Measurements from ENCODE around the gene RAP1GAP2. TPM values are rescaled to one million over a fixed set of nuclear protein-coding genes. Genes with fewer than 3 reads are reported as not detected.

Gene RAP1GAP2
- polyA plus RNA-seq, 3 donors, result 1.5 to 48.4 (median 6.1) TPM

DNA sequence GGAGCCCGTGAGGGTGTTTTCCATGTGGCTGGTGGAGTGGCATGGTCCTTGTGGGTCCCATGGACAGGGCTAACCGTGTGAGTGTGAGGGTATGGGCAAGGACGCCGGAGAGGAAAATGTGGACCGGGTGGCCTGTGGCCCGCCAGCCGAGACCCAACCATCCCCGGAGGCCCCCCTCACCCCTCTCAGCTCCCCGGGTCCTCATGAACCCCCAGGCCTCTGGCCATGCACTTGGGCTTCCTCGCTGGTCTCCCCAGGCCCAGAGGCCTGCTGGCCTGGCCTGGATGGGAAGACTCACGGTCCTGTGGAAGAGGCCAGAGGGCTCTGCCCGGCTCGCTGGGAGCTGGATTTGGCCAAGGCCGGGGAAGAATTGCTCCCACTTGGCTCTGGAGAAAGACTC lies 13.1 kb downstream of the RAP1GAP2 start:
- no peak overlapping the region for H3K4me2 ChIP-seq (replicated peaks; ENCODE audit: extremely low read depth, low read length, poor library complexity, severe bottlenecking)
- H3K4me1 Mint-ChIP-seq, result peaks cover 42% of the 10 kb centered on the region
- DNase-seq, result no peak
- peaks cover 47 to 67% of the 10 kb centered on the region in 2 donors for H3K36me3 Mint-ChIP-seq
- H3K4me3 ChIP-seq (replicated peaks in 1 of 3; ENCODE audit: low read depth in 2 of 3, low read length in 3 of 3), result no peak overlapping the region
- H3K27ac ChIP-seq (ENCODE audit: low read depth in 1 of 2, low read length in 2 of 2), result no peak overlapping the region
- no peak overlapping the region for H3K4me3 Mint-ChIP-seq
- intact Hi-C loops (cut with micrococcal nuclease), result no loop called here
- peak overlapping the region in 2 of 7 donors; percentile 24 to 40 for H3K27ac Mint-ChIP-seq
- no peaks in the 10 kb centered on the region for H3K9me3 ChIP-seq (replicated peaks in 1 of 2; ENCODE audit: control insufficient read depth in 1 of 2, insufficient read depth in 1 of 2, low read length in 2 of 2)
- H3K27me3 ChIP-seq (ENCODE audit: control insufficient read depth in 2 of 2, insufficient read depth in 2 of 2, low read length in 2 of 2), result no peaks in the 10 kb centered on the region
- TF ChIP-seq, protein P1, sequence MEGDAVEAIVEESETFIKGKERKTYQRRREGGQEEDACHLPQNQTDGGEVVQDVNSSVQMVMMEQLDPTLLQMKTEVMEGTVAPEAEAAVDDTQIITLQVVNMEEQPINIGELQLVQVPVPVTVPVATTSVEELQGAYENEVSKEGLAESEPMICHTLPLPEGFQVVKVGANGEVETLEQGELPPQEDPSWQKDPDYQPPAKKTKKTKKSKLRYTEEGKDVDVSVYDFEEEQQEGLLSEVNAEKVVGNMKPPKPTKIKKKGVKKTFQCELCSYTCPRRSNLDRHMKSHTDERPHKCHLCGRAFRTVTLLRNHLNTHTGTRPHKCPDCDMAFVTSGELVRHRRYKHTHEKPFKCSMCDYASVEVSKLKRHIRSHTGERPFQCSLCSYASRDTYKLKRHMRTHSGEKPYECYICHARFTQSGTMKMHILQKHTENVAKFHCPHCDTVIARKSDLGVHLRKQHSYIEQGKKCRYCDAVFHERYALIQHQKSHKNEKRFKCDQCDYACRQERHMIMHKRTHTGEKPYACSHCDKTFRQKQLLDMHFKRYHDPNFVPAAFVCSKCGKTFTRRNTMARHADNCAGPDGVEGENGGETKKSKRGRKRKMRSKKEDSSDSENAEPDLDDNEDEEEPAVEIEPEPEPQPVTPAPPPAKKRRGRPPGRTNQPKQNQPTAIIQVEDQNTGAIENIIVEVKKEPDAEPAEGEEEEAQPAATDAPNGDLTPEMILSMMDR (IDR thresholded peaks at IDR 0.05), result no peak
- no peak overlapping the region for H2AFZ ChIP-seq (ENCODE audit: insufficient read depth, low read depth, low read length, poor library complexity, severe bottlenecking)
- H3K27me3 Mint-ChIP-seq (ENCODE audit: low read depth in 3 of 3), result peaks cover 0 to 2% (median 1%) of the 10 kb centered on the region in 3 donors
- peaks cover 97% of the 10 kb centered on the region for H4K20me1 ChIP-seq (ENCODE audit: insufficient read depth, low read length)
- H3K36me3 ChIP-seq (replicated peaks in 1 of 2; ENCODE audit: control insufficient read depth in 1 of 2, insufficient read depth in 2 of 2, low read length in 2 of 2), result peaks cover 45 to 55% of the 10 kb centered on the region in 2 donors
- peaks cover 23 to 31% of the 10 kb centered on the region in 2 donors for H3K4me1 ChIP-seq (ENCODE audit: control insufficient read depth in 1 of 2, insufficient read depth in 2 of 2, low read length in 2 of 2)
- 94% methylated on average over 10 of the region's 14 CpGs for WGBS (ENCODE audit: insufficient coverage)
- H3K9me3 Mint-ChIP-seq, result no peaks in the 10 kb centered on the region
- H3K9ac ChIP-seq (ENCODE audit: insufficient read depth, low read length, poor library complexity, severe bottlenecking), result no peak overlapping the region
- peaks cover 86% of the 10 kb centered on the region for H3K79me2 ChIP-seq (ENCODE audit: insufficient read depth, low read length)

DNA sequence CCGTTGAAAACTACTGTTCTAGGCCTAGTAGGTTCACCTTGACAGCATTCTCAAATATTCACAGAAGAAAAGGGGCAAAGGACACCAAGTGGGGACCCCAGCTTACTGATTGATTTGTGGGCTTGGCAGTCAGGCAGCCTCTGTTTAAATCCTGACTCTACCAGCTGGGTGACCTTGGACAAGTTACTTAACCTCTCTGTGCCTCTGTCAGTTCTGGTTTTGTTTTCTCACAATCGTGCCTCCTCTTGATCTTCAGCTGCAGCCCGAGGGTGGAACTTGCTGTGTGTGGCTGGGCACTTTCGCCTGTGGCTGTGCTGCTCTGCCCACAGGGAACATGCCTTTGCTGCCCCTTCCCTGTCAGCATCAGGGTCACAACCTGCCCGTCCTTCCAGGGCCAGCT lies 17.8 kb downstream of the RAP1GAP2 start:
- Mint-ChIP-seq H3K27me3 (ENCODE audit: low read depth in 3 of 3) (no peaks in the 10 kb centered on the region), H3K4me3 (peak overlapping the region; percentile 75 to 90), H3K27ac (peak overlapping the region; percentile 48 to 87 (median 71)), H3K36me3 (peaks cover 23 to 43% of the 10 kb centered on the region in 2 donors), H3K9me3 (no peaks in the 10 kb centered on the region), H3K4me1 (peaks cover 53% of the 10 kb centered on the region)
- peak overlapping the region; percentile 11 to 77 (median 24) for H3K4me3 ChIP-seq (replicated peaks in 1 of 3; ENCODE audit: low read depth in 2 of 3, low read length in 3 of 3)
- no peak for DNase-seq
- H3K27me3 ChIP-seq (ENCODE audit: control insufficient read depth in 2 of 2, insufficient read depth in 2 of 2, low read length in 2 of 2), result no peaks in the 10 kb centered on the region
- peak overlapping the region; percentile 88 for H3K4me2 ChIP-seq (replicated peaks; ENCODE audit: extremely low read depth, low read length, poor library complexity, severe bottlenecking)
- peaks cover 11 to 15% of the 10 kb centered on the region in 2 donors for H3K36me3 ChIP-seq (replicated peaks in 1 of 2; ENCODE audit: control insufficient read depth in 1 of 2, insufficient read depth in 2 of 2, low read length in 2 of 2)
- WGBS (ENCODE audit: insufficient coverage), result 2% methylated on average over 4 of the region's 5 CpGs
- H3K79me2 ChIP-seq (ENCODE audit: insufficient read depth, low read length), result peaks cover 80% of the 10 kb centered on the region
- peak overlapping the region; percentile 61 for H2AFZ ChIP-seq (ENCODE audit: insufficient read depth, low read depth, low read length, poor library complexity, severe bottlenecking)
- intact Hi-C loops (cut with micrococcal nuclease), result no loop called here
- H3K9me3 ChIP-seq (replicated peaks in 1 of 2; ENCODE audit: control insufficient read depth in 1 of 2, insufficient read depth in 1 of 2, low read length in 2 of 2), result no peaks in the 10 kb centered on the region
- H3K27ac ChIP-seq (ENCODE audit: low read depth in 1 of 2, low read length in 2 of 2), result peak overlapping the region; percentile 29 to 73
- H3K9ac ChIP-seq (ENCODE audit: insufficient read depth, low read length, poor library complexity, severe bottlenecking), result peak overlapping the region; percentile 59
- peaks cover 95% of the 10 kb centered on the region for H4K20me1 ChIP-seq (ENCODE audit: insufficient read depth, low read length)
- H3K4me1 ChIP-seq (ENCODE audit: control insufficient read depth in 1 of 2, insufficient read depth in 2 of 2, low read length in 2 of 2), result peaks cover 38 to 50% of the 10 kb centered on the region in 2 donors
- TF ChIP-seq, protein P1 (IDR thresholded peaks at IDR 0.05), result no peak

Measured in CD14-positive monocyte (primary cell).